ENCODE data around the gene CLPTM1L.

CLPTM1L gene, protein sequence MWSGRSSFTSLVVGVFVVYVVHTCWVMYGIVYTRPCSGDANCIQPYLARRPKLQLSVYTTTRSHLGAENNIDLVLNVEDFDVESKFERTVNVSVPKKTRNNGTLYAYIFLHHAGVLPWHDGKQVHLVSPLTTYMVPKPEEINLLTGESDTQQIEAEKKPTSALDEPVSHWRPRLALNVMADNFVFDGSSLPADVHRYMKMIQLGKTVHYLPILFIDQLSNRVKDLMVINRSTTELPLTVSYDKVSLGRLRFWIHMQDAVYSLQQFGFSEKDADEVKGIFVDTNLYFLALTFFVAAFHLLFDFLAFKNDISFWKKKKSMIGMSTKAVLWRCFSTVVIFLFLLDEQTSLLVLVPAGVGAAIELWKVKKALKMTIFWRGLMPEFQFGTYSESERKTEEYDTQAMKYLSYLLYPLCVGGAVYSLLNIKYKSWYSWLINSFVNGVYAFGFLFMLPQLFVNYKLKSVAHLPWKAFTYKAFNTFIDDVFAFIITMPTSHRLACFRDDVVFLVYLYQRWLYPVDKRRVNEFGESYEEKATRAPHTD

DNA sequence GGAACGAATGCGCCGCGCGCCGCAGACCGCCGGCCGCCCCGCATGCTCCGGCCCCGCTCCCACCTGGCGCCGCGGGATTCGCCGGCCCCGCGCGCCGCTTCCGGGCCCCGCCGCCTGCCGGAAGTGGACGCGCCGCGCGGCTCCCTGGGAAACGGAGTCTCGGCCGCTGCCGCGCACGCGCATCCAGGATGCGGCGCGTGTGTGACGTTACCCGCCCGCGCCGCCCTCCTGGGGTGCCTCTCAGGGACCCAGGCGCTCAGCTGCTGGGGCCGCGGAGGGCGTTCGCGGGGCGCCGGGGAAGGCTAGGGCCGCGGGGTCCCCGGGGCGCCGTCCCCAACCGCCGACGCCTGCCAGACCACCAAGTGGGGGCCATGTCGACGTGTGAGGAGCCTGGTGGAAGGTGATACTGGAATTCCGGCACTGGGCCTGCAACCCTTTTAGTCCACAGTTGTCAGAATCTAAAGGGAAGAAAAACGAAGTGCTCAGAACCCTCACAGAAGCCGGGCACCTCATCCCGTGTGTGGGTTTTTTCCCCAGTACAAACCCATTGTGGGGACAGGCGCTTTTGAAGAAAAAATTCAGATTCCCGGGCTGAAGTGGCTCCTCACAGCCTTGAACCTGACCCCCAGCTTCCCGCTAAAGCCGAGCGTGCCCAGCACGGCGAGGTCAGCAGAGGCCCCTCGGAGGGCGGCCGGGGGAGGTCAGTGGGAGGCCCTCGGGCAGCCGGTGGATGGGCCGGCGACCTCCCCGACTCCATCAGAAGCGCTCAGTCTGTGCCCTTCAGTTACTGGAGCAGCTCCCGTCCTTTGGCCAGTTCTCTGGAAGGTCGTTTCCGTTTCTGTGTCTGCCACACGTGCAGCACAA, at the start of gene CLPTM1L:
CLPTM1L (minus strand) TSS at position 125 of the 864 bp plus-strand sequence. CDS start 258 bp downstream, outside the sequence.
- peak; percentile 80 for DNase-seq (ENCODE audit: low read depth)

- no peak for DNase-seq (ENCODE audit: low read depth)
These were observed 48.9 kb upstream of the CLPTM1L start for GRCh38 chr5:1393571-1394501.

GRCh38 chr5:1392801-1393565, 48.1 kb upstream of the CLPTM1L start:
- DNase-seq (ENCODE audit: low read depth) = no peak

DNA sequence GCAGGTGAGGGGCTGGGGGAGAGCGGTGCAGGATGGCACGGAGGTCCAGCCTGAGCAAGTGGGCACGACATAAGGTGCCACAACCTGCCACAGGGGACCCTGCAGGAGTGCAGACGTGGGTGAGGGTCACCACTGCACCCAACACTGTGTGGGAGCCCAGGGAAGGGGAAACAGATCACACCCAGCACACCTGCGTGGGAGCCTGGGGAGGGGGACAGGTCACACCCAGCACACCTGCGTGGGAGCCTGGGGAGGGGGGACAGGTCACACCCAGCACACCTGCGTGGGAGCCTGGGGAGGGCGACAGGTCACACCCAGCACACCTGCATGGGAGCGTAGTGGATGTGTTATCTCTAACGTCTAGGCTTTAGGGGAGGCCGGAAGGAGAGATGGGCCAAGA, 47.4 kb upstream of the CLPTM1L start:
- no peak for DNase-seq (ENCODE audit: low read depth)

DNA sequence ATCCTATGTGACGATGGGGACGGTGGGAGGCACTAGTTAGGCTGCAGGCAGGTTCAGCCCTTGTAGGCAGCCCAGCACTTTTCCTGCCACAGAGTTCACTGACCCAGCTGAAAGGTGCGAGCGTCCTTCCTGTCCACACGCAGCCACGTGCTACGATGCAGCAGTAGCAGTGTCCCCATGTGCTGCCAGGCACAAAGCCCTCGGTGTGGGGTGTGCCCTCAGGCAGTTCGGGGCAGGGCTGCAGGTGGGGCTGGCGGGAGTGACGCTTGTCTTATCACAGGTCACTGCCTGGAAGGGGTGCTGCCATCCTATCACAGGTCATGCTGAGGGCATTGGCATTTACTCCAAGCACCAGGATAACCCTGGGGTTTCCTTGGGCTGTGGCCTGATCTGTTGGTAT, 46.8 kb upstream of the CLPTM1L start:
- DNase-seq (ENCODE audit: low read depth) = no peak

GRCh38 chr5:1390861-1391600, 46.1 kb upstream of the CLPTM1L start:
- DNase-seq (ENCODE audit: low read depth) = no peak

DNA sequence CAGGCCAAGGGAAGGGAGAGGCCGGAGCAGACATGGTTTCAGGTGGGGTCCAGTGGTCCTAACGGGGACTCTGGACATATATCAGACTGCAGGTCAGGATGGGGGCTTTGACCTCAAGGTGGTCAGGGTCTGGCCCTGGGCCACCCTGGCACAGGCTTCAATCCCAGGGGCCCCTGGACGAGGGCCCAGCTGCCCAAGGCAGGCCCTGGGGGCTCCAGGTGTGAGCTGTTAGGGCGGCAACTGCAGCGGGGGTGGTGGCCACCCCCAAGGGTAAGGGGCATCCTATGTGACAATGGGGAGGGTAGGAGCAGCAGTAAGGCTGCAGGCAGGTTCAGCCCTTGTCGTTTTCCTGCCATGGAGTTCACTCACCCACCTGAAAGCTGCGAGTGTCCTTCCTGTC, 45.4 kb upstream of the CLPTM1L start:
- DNase-seq (ENCODE audit: low read depth) = no peak

DNA sequence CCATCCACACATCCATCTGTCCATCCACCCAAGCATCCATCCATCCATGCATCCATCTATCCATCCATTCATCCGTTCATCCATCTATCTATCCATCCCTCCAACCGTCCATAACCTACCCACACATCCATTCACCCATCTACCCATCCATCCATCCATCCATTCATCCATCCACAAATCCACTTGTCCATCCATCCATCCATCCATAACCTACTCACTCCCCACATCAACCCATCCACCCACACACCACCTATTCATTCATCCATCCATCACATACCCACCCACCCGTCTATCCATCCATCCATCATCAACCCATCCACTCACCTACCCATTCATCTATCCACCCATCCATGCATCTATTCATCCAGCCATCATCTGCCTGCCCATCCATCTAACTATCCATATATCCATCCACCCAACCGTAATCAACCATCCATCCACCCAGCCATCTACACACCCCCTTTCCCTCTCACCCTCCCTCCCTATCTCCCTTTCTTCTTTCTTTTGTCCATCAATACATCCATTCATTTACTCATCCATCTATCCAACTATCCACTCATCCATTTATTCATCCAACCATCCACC, 43.6 kb upstream of the CLPTM1L start:
- DNase-seq (ENCODE audit: low read depth) = no peak

- DNase-seq (ENCODE audit: low read depth) = no peak
These were observed 43.0 kb upstream of the CLPTM1L start for GRCh38 chr5:1387876-1388275.

- DNase-seq (ENCODE audit: low read depth) = no peak
These were observed 42.3 kb upstream of the CLPTM1L start for GRCh38 chr5:1387059-1387755.

GRCh38 chr5:1386274-1386717, 41.4 kb upstream of the CLPTM1L start:
- peak; percentile 60 for DNase-seq (ENCODE audit: low read depth)

DNA sequence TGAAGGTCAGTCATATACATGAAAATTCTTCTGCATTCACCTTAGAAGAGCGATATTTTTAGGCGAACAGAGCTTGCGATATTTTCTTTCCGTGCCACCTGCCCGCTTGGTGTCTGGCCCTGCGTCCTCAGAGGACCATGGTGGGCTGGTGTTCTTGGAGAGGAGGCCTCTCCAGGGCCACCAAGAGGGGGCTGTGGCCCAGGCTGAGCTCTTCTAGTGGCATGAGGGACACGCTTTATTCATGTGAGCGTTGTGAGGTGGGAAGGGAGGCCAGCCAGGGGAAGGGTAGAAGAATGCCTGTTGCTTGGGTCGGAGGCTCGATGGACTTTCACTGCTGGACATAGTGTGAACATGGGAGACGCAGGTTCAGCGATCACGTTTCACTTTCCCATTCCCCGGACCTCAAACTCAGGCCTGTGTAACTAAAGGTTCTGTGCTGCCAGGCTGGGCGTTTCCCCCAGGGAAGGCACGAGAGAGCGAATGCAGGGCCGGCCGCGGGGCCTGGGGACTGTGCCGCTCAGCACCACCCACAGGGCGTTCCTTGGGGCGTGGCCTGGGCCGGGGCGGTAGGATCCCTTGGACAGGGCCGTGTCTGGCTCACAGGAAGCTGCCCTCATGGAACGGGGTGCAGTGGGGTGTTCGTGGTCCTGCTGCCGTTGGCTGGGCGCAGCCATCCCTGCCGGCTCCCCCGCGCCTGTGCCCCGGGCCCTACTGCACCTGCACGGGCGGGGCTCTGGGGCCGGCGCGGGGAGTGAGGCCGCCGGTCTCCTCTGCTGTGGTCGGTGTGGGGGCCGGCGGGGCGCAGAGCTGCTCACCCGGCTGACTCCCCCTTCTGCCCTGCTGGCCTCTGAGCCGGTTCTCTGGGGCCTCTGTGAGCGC, 40.7 kb upstream of the CLPTM1L start:
- DNase-seq (ENCODE audit: low read depth) = peak; percentile 62

DNA sequence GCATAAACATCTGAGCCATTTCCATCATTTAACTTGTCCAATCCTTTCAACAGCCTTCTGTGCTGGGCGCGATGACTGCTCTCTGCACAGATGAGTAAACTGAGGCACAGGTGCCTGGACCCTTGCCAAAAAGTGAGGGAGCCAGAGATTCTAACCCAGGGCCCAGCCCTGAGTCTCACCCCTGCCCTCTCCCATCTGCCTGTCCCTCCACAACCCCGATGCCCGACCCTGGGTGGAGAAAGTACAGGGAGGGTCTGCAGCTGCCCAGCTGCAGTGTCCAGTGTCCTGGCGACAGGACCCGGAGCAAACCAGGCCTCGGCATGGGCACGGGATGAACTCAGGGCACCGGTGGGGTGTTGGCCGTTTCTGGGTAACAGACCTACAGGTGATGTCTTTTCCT, 39.6 kb upstream of the CLPTM1L start:
- no peak for DNase-seq (ENCODE audit: low read depth)

- DNase-seq (ENCODE audit: low read depth) = no peak
These were observed 39.0 kb upstream of the CLPTM1L start for GRCh38 chr5:1383886-1384401.

DNA sequence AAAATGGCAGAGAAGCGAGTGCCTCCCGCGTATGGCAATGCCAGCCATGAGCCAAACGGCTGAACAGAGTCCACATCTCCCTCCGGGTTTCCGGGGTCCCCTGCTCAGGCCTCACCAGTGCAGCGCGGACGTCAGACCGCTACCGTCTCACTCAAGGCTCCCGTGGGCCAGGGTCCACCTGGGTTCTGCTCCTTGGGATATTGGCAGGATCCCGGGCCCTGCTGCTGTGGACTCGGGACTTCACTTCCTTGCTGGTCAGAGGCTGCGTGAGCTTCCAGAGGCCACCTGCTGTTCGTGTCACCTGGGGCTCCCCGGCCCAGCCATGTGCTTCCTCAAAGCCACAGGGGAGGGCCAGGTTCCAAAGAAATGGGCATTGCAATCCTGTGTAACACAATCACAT, 38.4 kb upstream of the CLPTM1L start:
- no peak for DNase-seq (ENCODE audit: low read depth)

DNA sequence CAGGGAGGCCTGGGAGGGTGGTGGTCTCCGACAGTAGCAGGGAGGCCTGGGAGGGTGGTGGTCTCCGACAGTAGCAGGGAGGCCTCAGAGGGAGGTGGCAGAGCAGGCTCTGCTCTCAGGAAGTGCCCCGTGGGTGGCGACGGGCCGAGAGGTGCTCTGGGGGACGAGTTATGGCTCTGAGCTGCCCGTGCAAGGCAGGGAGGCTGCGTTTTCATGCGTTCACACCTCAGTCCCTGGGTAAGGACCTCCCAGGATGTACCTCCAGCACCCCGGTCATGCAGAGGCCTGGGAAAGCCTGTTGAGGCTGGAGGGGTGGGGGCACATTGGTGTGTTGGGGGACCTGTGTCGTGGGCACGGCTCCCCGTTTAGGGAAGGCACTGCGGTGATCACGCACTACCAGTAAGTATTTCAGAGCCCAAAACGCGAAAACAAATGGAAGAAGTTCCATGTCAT, 37.4 kb upstream of the CLPTM1L start:
- DNase-seq (ENCODE audit: low read depth) = no peak

- DNase-seq (ENCODE audit: low read depth) = no peak
These were observed 36.7 kb upstream of the CLPTM1L start for GRCh38 chr5:1381370-1382247.

All from T-helper 22 cell (primary cell).